ENCODE results near the gene TBCCD1. TPM values are rescaled to one million over a fixed set of nuclear protein-coding genes. Genes with fewer than 3 reads are reported as not detected.
A peak's percentile ranks its signal among the peaks of the same experiment; 100 is the strongest.

The TBCCD1 gene
- total and polyA plus RNA-seq, 2 donors from 2014 or later, result 6.2 to 13.3 TPM

GRCh38 chr3:186520957-186521842 is 45.9 kb downstream of the TBCCD1 start:
- peaks cover 0 to 4% (median 0%) of the 10 kb centered on the region in 3 donors for H3K4me1 ChIP-seq (ENCODE audit: control insufficient read depth in 2 of 3, insufficient read depth in 2 of 3, low read depth in 1 of 3, low read length in 3 of 3)
- H3K27me3 ChIP-seq (ENCODE audit: control insufficient read depth, insufficient read depth, low read length), result no peaks in the 10 kb centered on the region
- no peak overlapping the region for H3K9ac ChIP-seq (ENCODE audit: low read length in 3 of 3)
- intact Hi-C loops (cut with DNase I), result no loop called here
- H3K4me3 ChIP-seq (ENCODE audit: low read length in 3 of 3), result no peak overlapping the region
- TF ChIP-seq CTCF (IDR thresholded peaks at IDR 0.05; ENCODE audit: borderline replicate concordance, extremely low read depth, insufficient read depth), result no peak
- H3K27ac ChIP-seq (ENCODE audit: low read depth in 2 of 2, low read length in 2 of 2), result no peak overlapping the region
- H3K9me3 ChIP-seq (ENCODE audit: control insufficient read depth in 2 of 3, insufficient read depth in 1 of 3, low read length in 3 of 3), result no peaks in the 10 kb centered on the region
- DNase-seq (peak in 4 of 5 donors; percentile 66 to 75 (median 70)), FAIRE-seq (no peak)
- H3K36me3 ChIP-seq (ENCODE audit: control insufficient read depth in 2 of 3, insufficient read depth in 3 of 3, low read length in 3 of 3), result no peaks in the 10 kb centered on the region

- intact Hi-C loops (cut with DNase I), result no loop called here
- no peak for FAIRE-seq
Measured at GRCh38 chr3:186520431-186520830, 46.7 kb downstream of the TBCCD1 start.

GRCh38 chr3:186519021-186519658 is 48.0 kb downstream of the TBCCD1 start:
- Histone ChIP-seq H3K4me3 (ENCODE audit: low read length in 3 of 3) (no peak overlapping the region), H3K9me3 (ENCODE audit: control insufficient read depth in 2 of 3, insufficient read depth in 1 of 3, low read length in 3 of 3) (no peaks in the 10 kb centered on the region), H3K9ac (ENCODE audit: low read length in 3 of 3) (no peak overlapping the region), H3K4me1 (ENCODE audit: control insufficient read depth in 2 of 3, insufficient read depth in 2 of 3, low read depth in 1 of 3, low read length in 3 of 3) (peaks cover 0 to 4% (median 0%) of the 10 kb centered on the region in 3 donors), H3K36me3 (ENCODE audit: control insufficient read depth in 2 of 3, insufficient read depth in 3 of 3, low read length in 3 of 3) (no peaks in the 10 kb centered on the region), H3K27me3 (ENCODE audit: control insufficient read depth, insufficient read depth, low read length) (no peaks in the 10 kb centered on the region), H3K27ac (ENCODE audit: low read depth in 2 of 2, low read length in 2 of 2) (no peak overlapping the region)
- DNase-seq (no peak), FAIRE-seq (no peak)
- no peak for TF ChIP-seq CTCF (IDR thresholded peaks at IDR 0.05; ENCODE audit: borderline replicate concordance, extremely low read depth, insufficient read depth)
- intact Hi-C loops (cut with DNase I), result no loop called here

More at GRCh38 chr3:186520431-186520830, 46.7 kb downstream of the TBCCD1 start:
- Histone ChIP-seq H3K4me3 (ENCODE audit: low read length in 3 of 3) (no peak overlapping the region), H3K9ac (ENCODE audit: low read length in 3 of 3) (no peak overlapping the region), H3K36me3 (ENCODE audit: control insufficient read depth in 2 of 3, insufficient read depth in 3 of 3, low read length in 3 of 3) (no peaks in the 10 kb centered on the region), H3K4me1 (ENCODE audit: control insufficient read depth in 2 of 3, insufficient read depth in 2 of 3, low read depth in 1 of 3, low read length in 3 of 3) (peaks cover 0 to 4% (median 0%) of the 10 kb centered on the region in 3 donors), H3K9me3 (ENCODE audit: control insufficient read depth in 2 of 3, insufficient read depth in 1 of 3, low read length in 3 of 3) (no peaks in the 10 kb centered on the region), H3K27me3 (ENCODE audit: control insufficient read depth, insufficient read depth, low read length) (no peaks in the 10 kb centered on the region), H3K27ac (ENCODE audit: low read depth in 2 of 2, low read length in 2 of 2) (no peak overlapping the region)
- no peak for TF ChIP-seq CTCF (IDR thresholded peaks at IDR 0.05; ENCODE audit: borderline replicate concordance, extremely low read depth, insufficient read depth)
- no peak for DNase-seq
